Endothelial cell of umbilical vein (primary cell): ENCODE results near the gene CALN1.

Source experiments
- EZH2 ChIP-seq: IDR thresholded peaks from 2 replicates; pipeline ENCODE4 v1.6.1; 2012; ENCODE audit warnings: borderline replicate concordance, low read depth, mild to moderate bottlenecking, moderate library complexity, low read length, inconsistent platforms; ENCODE audit not compliant: severe bottlenecking
- JUN ChIP-seq: IDR thresholded peaks from 2 replicates; pipeline ENCODE4 v1.6.1; 2011; ENCODE audit warnings: borderline replicate concordance, low read depth; ENCODE audit not compliant: insufficient read length, insufficient read depth
- POLR2A ChIP-seq: IDR thresholded peaks from 2 replicates; pipeline ENCODE4 v1.6.1; 2012; ENCODE audit warnings: low read depth, mild to moderate bottlenecking, control low read depth, low read length
- POLR2AphosphoS5 ChIP-seq: IDR thresholded peaks from 2 replicates; pipeline ENCODE4 v1.6.1; 2012; ENCODE audit warnings: low read depth, mild to moderate bottlenecking, control low read depth, low read length, moderate library complexity; ENCODE audit not compliant: insufficient read depth
- TF ChIP-seq, protein P1 (sequence below), 2 donors: IDR thresholded peaks; 1 replicate in 1 of 2; 2 replicates in 1 of 2; pipeline ENCODE4 v1.5.1; 2011; ENCODE audit warnings: low read length in 2 of 2, mild to moderate bottlenecking in 2 of 2, moderate library complexity in 2 of 2, control low read depth in 1 of 2, inconsistent platforms in 1 of 2, low read depth in 1 of 2; ENCODE audit not compliant: insufficient read depth in 1 of 2; ENCODE audit errors: extremely low read depth in 1 of 2
- TF ChIP-seq, protein P2 (sequence below): IDR thresholded peaks from 2 replicates; pipeline ENCODE4 v1.6.1; 2011; ENCODE audit not compliant: insufficient read depth, insufficient read length

- TF ChIP-seq EZH2: no peak
- TF ChIP-seq, protein P1, sequence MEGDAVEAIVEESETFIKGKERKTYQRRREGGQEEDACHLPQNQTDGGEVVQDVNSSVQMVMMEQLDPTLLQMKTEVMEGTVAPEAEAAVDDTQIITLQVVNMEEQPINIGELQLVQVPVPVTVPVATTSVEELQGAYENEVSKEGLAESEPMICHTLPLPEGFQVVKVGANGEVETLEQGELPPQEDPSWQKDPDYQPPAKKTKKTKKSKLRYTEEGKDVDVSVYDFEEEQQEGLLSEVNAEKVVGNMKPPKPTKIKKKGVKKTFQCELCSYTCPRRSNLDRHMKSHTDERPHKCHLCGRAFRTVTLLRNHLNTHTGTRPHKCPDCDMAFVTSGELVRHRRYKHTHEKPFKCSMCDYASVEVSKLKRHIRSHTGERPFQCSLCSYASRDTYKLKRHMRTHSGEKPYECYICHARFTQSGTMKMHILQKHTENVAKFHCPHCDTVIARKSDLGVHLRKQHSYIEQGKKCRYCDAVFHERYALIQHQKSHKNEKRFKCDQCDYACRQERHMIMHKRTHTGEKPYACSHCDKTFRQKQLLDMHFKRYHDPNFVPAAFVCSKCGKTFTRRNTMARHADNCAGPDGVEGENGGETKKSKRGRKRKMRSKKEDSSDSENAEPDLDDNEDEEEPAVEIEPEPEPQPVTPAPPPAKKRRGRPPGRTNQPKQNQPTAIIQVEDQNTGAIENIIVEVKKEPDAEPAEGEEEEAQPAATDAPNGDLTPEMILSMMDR (IDR thresholded peaks at IDR 0.05; ENCODE audit: extremely low read depth in 1 of 2, insufficient read depth in 1 of 2, low read depth in 1 of 2, low read length in 2 of 2): no peak
- TF ChIP-seq, protein P2, sequence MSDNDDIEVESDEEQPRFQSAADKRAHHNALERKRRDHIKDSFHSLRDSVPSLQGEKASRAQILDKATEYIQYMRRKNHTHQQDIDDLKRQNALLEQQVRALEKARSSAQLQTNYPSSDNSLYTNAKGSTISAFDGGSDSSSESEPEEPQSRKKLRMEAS: no peak
- no peak for TF ChIP-seq JUN
- TF ChIP-seq POLR2AphosphoS5: no peak
- no peak for TF ChIP-seq POLR2A
These were observed 299.6 kb downstream of the CALN1 start for GRCh38 chr7:72112530-72112929.
